GM12874 (cell line): ENCODE results near the gene LRRC8E.

Source experiments
- CTCF ChIP-seq: IDR thresholded peaks from 2 replicates; pipeline ENCODE4 v1.5.1; 2011; ENCODE audit warnings: low read depth, mild to moderate bottlenecking, control low read depth, low read length, moderate library complexity; ENCODE audit not compliant: insufficient read depth

The LRRC8E gene

GRCh38 chr19:7907122-7907521, 18.8 kb downstream of the LRRC8E start:
- no peak for TF ChIP-seq CTCF

- TF ChIP-seq CTCF = no peak
These were observed 19.2 kb downstream of the LRRC8E start for GRCh38 chr19:7907544-7907943.

GRCh38 chr19:7908078-7908699, 19.9 kb downstream of the LRRC8E start:
- no peak for TF ChIP-seq CTCF

- TF ChIP-seq CTCF = no peak
These were observed 20.6 kb downstream of the LRRC8E start for GRCh38 chr19:7908742-7909461.

- no peak for TF ChIP-seq CTCF
These were observed 21.3 kb downstream of the LRRC8E start for GRCh38 chr19:7909471-7910067.

- no peak for TF ChIP-seq CTCF
These were observed 22.2 kb downstream of the LRRC8E start for GRCh38 chr19:7910321-7911161.
